LHCN-M2 (cell line): Measurements from ENCODE around the gene TOMT. TPM values are rescaled to one million over a fixed set of nuclear protein-coding genes. Genes with fewer than 3 reads are reported as not detected.

ENCODE experiments used
- DNase-seq: peaks from one replicate; pipeline ENCODE4 v3.0.0-alpha.2; 2012; ENCODE audit warnings: low read depth
- total RNA-seq: library from RNA; depleted of rRNA; stranded (reverse); fragments of >200 nt; gene quantifications from 2 replicates; pipeline ENCODE4 v1.2.3, GENCODE V29; 2014

Gene TOMT
- total RNA-seq, 1 experiment from 2014 or later, result not detected

GRCh38 chr11:72088076-72088808 lies 17.5 kb upstream of the TOMT start:
- DNase-seq, result no peak

GRCh38 chr11:72091292-72091691 lies 14.4 kb upstream of the TOMT start:
- peak; percentile 48 for DNase-seq

DNA sequence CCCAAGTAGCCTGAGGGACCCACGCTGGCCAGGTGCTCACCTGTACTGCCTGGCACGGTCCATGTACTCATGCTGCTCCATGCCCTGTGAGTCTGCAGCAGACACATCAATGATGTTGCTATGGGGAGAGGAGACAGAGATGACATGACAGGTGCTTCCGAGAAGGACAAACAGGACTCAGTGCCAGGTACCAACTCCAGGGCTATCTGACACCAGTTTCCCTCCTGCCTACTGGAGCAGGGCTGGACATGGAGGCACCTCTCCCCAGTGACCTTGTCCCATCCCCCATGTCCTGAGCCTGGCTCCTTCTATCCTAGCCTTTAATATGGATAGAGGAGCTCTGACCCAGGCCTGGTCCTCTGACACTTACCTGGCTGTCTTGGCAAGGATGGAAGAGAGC lies 7.0 kb upstream of the TOMT start:
- DNase-seq, result no peak

DNA sequence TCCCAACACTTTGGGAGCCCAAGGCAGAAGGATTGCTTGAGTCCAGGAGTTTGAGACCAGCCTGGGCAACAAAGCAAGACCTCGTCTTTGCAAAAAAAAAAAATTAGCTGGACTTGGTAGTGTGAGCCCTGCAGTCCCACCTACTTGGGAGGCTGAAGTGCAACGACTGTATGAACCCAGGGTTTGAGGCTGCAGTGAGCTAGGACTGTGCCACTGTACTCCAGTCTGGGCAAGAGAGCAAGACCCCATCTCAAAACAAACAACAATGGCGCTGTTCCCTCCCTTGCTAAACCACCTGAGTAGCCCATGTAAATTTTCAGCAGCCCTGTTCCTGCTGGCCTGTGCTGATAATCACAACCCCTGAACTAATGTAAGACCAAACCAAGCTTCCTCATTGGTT lies 5.7 kb upstream of the TOMT start:
- no peak for DNase-seq

DNA sequence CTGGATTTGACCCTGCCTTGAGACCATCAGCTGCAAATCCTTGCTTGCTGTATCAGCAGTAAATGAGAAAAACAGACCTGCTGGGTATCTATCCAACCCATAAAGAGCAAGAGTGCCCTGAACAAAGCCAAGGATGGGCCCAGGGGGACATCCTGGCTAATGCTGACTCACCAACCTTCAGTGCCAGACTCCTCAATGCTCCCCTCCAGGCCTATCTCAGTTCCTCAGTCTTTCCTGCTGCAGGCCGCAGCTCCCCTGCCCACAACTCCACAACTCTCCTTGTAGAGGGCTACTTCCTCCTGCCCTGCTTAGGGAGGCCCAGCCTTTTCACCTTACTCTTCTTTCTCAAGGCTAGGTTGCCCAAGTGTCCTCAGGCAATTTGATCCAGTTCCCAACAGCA lies 5.3 kb upstream of the TOMT start:
- no peak for DNase-seq

DNA sequence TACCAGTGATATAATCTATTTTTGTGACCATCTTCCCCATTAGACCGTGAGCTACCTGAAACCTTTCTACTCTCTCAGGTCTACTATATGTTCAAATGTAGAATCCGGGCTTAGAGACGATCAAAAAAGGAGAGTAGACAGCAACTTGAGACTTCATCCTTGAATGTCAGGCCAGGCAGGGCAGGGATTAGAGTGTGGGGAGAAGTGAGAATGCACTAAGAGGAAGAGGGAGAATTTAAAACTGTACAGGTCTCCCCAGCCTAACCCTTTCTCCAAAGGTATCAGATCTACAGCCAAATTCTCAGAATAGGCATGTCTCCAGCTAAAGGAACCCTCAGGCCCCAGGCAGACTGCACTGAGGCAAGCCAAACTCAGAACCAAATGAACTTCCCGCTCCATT lies 3.6 kb upstream of the TOMT start:
- no peak for DNase-seq

DNA sequence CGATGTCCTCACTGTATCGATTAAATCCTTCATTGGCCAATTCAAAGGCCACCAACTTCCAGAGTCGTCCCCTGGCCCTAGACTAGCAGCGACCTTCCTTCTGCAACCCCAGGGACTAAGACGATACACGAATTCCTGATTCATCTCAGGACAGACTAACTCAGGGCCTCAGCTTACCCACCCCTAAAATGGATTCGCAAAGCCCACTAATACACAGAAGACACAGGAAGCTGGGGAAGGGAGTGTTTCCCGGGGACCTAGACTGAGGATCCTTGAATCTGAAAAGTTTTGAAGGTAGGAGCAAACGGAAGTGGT lies 3.1 kb upstream of the TOMT start:
- no peak for DNase-seq

GRCh38 chr11:72102946-72103753 lies 2.6 kb upstream of the TOMT start, which contains the start of gene LAMTOR1:
TSS of gene LAMTOR1 (minus strand) at chr11:72103297. CDS start at chr11:72103224, 73 bp downstream.
- peak; percentile 99 for DNase-seq

DNA sequence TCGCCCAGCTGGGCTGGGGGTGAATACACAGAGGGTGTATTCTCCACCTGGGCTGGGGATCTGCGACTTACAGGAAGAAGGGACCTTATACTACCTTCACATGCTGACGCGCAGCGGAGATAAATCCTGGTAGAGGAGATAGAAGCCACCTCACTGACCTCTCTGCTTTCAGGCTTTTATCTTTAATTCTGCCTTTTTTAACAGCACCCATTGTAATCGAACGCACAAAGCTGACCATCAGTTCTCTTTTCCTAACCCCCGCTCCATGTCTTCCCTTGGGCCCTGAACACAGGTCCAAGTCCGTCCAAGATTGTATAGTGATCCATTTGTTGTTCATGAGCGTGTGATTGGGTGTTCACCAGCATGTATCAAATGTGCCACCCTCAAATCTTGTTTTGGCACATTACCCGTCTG lies 2.0 kb upstream of the TOMT start:
- DNase-seq, result no peak

GRCh38 chr11:72111300-72112142 lies 5.8 kb downstream of the TOMT start:
- peak; percentile 27 for DNase-seq

- peak; percentile 100 for DNase-seq
These were observed 6.6 kb downstream of the TOMT start, which contains the start of gene ANAPC15 for GRCh38 chr11:72112143-72112977. TSS of gene ANAPC15 (minus strand) at chr11:72112695. CDS start at chr11:72111276, 1,419 bp downstream.

- DNase-seq, result peak; percentile 55
These were observed 7.5 kb downstream of the TOMT start for GRCh38 chr11:72112978-72113808.

GRCh38 chr11:72114570-72114969 lies 8.8 kb downstream of the TOMT start:
- DNase-seq, result no peak

DNA sequence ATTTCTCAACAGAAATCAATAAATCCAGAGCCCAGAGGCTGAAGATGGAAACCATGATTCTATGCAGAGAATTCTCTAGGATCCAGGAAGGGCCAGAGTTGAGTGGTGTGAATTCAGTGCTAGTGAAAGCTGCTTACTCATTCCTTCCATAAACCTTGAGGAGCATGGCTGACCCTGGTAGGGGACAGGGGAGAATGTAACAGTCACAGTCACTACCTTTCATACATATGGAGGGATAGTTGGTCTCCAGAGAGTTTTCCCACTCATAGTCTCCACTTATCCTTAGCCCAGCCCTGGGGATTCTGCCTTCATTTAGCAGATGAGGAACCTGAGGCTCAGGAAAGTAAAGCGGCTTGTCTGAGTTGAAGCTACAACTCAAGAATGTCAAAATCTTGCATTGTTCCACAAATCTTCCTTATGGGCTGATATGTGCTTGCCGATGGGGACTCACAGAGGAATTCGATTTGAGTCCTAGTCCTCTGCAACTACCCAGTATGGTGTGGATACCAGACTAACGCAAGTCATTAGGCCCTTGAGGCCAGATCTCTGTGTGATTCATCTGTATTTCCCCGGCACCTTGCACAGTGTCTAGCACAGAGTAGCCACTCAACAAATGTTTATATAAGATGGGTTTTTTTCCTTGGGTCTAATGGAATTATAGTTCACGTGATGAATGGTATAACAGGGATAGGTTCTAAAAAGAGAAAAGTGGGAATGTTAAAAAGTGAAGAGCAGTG lies 10.5 kb downstream of the TOMT start:
- no peak for DNase-seq

- no peak for DNase-seq
These were observed 13.5 kb downstream of the TOMT start for GRCh38 chr11:72119198-72119597.

DNA sequence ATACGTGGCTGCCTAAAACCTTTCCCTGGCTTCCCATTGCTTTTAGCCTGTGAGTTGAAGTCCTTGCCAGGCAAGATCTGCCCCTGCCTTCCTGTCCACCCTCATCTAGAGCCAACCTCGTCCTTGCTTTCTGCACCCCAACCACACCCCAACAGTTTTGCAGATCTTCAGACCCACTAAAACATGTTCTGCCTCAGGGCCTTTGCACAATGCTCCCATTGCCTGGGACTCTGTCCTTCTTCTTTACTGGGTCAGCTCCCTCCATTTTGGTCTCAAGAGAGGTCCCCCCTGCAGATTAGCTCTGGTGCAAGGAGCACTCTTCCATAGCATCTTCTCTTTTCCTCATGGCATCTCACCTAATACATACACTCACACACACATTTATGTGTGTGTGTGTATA lies 15.2 kb downstream of the TOMT start:
- no peak for DNase-seq

GRCh38 chr11:72122607-72123006 lies 16.9 kb downstream of the TOMT start:
- DNase-seq, result no peak

DNA sequence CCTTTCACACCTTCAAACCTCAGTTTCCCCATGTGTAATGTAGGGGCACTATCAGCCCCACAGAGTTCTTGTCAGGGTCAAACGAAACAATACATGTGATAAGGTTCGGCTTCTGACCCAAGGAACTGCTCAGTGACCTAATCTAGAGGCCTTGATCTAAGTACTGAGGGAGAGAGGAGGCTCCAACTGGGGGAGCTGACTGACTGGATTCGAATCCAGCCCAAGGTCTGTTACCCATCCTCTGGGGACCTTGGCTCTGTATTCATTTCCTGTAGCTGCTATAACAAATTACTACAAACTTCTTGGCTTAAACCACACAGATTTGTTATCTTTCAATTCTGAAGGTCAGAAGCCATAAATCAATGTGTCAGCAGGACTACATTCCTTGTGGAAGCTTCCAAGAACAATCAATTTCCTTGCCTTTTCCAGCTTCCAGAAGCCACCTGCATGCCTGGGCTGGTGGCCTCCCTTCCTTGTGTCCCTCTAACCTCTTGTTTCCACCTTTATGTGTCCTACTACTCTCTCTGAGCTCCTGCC lies 17.5 kb downstream of the TOMT start:
- DNase-seq, result no peak

DNA sequence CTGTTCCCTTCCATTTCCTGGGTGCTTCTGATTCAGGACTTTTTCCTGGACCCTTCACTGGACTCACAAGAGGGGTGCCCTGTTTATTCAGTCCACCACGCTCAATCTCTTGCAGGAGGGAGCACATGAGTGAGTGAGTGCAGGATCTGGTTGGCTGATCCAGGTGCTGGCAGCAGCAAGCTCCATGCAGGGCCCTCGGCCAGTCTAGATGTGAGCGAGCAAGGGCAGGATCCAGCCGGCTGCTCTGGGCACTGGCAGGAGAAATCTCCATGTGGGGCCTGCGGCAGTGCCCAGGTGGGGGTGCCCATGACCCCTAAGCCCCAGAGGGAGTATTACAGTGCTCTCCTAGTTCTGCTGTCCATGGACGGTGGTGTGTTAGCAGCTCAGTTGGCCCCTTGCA lies 18.3 kb downstream of the TOMT start:
- DNase-seq, result no peak
